ACC112 (cell line): ENCODE results near the gene EML6.

Experiments
- H2AFZ ChIP-seq: fragments of 200-600 bp; sonication (generic); one replicate; pipeline ENCODE4 v1.6.0; 2017; ENCODE audit warnings: antibody characterized with exemption, low read length; ENCODE audit not compliant: unreplicated experiment
- H3K27ac ChIP-seq: fragments of 200-600 bp; sonication (generic); 2 replicates; pipeline ENCODE4 v1.5.1; 2014; ENCODE audit warnings: low read depth, mild to moderate bottlenecking, antibody characterized with exemption, low read length, moderate library complexity
- H3K27me3 ChIP-seq: fragments of 200-600 bp; sonication (generic); 2 replicates; pipeline ENCODE4 v1.6.1; 2014; ENCODE audit warnings: mild to moderate bottlenecking, antibody characterized with exemption, low read length, moderate library complexity, mixed read lengths; ENCODE audit not compliant: insufficient read depth
- H3K36me3 ChIP-seq: fragments of 200-600 bp; sonication (generic); 2 replicates; pipeline ENCODE4 v1.6.1; 2016; ENCODE audit warnings: mild to moderate bottlenecking, antibody characterized with exemption, low read length, moderate library complexity, mixed read lengths; ENCODE audit not compliant: insufficient read depth
- H3K4me1 ChIP-seq: fragments of 200-600 bp; sonication (generic); one replicate; pipeline ENCODE4 v1.6.1; 2016; ENCODE audit warnings: low read length, mixed read lengths; ENCODE audit not compliant: insufficient read depth, unreplicated experiment, control insufficient read depth
- H3K4me3 ChIP-seq: fragments of 200-600 bp; sonication (generic); 2 replicates; pipeline ENCODE4 v1.5.1; 2014; ENCODE audit warnings: mild to moderate bottlenecking, low read depth, low read length
- H3K79me2 ChIP-seq: fragments of 200-600 bp; sonication (generic); one replicate; pipeline ENCODE4 v1.6.0; 2016; ENCODE audit warnings: low read length; ENCODE audit not compliant: control insufficient read depth, unreplicated experiment, insufficient read depth

EML6 gene

GRCh38 chr2:54708584-54709335 lies 14.7 kb upstream of the EML6 start:
- H3K27ac ChIP-seq = no peak overlapping the region

GRCh38 chr2:54709336-54709809 lies 14.1 kb upstream of the EML6 start:
- Histone ChIP-seq H3K4me3 (no peak overlapping the region), H3K36me3 (no peaks in the 10 kb centered on the region), H3K4me1 (no peaks in the 10 kb centered on the region), H3K27me3 (no peaks in the 10 kb centered on the region), H3K27ac (no peak overlapping the region), H3K79me2 (no peaks in the 10 kb centered on the region), H2AFZ (no peak overlapping the region)

More at GRCh38 chr2:54708584-54709335, 14.7 kb upstream of the EML6 start:
- Histone ChIP-seq H3K36me3 (no peaks in the 10 kb centered on the region), H3K4me3 (no peak overlapping the region), H3K4me1 (no peaks in the 10 kb centered on the region), H2AFZ (no peak overlapping the region), H3K27me3 (no peaks in the 10 kb centered on the region), H3K79me2 (no peaks in the 10 kb centered on the region)

GRCh38 chr2:54710216-54710615 lies 13.2 kb upstream of the EML6 start:
- Histone ChIP-seq H3K4me3 (no peak overlapping the region), H3K27me3 (no peaks in the 10 kb centered on the region), H3K4me1 (no peaks in the 10 kb centered on the region), H3K36me3 (no peaks in the 10 kb centered on the region), H3K27ac (no peak overlapping the region), H3K79me2 (no peaks in the 10 kb centered on the region), H2AFZ (no peak overlapping the region)

- H3K36me3 ChIP-seq = no peaks in the 10 kb centered on the region
These were observed 10.9 kb upstream of the EML6 start for GRCh38 chr2:54712516-54712915.

GRCh38 chr2:54714996-54715395 lies 8.5 kb upstream of the EML6 start:
- Histone ChIP-seq H3K27me3 (no peaks in the 10 kb centered on the region), H3K4me3 (no peak overlapping the region), H2AFZ (no peak overlapping the region), H3K79me2 (no peaks in the 10 kb centered on the region), H3K27ac (no peak overlapping the region), H3K4me1 (no peaks in the 10 kb centered on the region), H3K36me3 (no peaks in the 10 kb centered on the region)

More at GRCh38 chr2:54712516-54712915, 10.9 kb upstream of the EML6 start:
- Histone ChIP-seq H3K4me3 (no peak overlapping the region), H3K4me1 (no peaks in the 10 kb centered on the region), H2AFZ (no peak overlapping the region), H3K79me2 (no peaks in the 10 kb centered on the region), H3K27me3 (no peaks in the 10 kb centered on the region), H3K27ac (no peak overlapping the region)

- no peak overlapping the region for H3K4me3 ChIP-seq
- no peaks in the 10 kb centered on the region for H3K27me3 ChIP-seq
- no peak overlapping the region for H3K27ac ChIP-seq
- no peak overlapping the region for H2AFZ ChIP-seq
- no peaks in the 10 kb centered on the region for H3K4me1 ChIP-seq
- H3K36me3 ChIP-seq = no peaks in the 10 kb centered on the region
- H3K79me2 ChIP-seq = no peaks in the 10 kb centered on the region
These were observed 7.1 kb upstream of the EML6 start for GRCh38 chr2:54716375-54716774.

GRCh38 chr2:54720563-54720962 lies 2.9 kb upstream of the EML6 start:
- H3K79me2 ChIP-seq = no peaks in the 10 kb centered on the region
- no peaks in the 10 kb centered on the region for H3K36me3 ChIP-seq
- no peaks in the 10 kb centered on the region for H3K4me1 ChIP-seq
- H2AFZ ChIP-seq = no peak overlapping the region
- no peak overlapping the region for H3K27ac ChIP-seq
- no peak overlapping the region for H3K4me3 ChIP-seq
- peaks cover 7% of the 10 kb centered on the region for H3K27me3 ChIP-seq

GRCh38 chr2:54722641-54723040 lies 821 bp upstream of the EML6 start:
- H3K27me3 ChIP-seq = peaks cover 16% of the 10 kb centered on the region
- no peaks in the 10 kb centered on the region for H3K79me2 ChIP-seq
- H3K27ac ChIP-seq = peak overlapping the region; percentile 46
- peak overlapping the region; percentile 74 for H3K4me3 ChIP-seq
- no peaks in the 10 kb centered on the region for H3K4me1 ChIP-seq
- peak overlapping the region; percentile 83 for H2AFZ ChIP-seq
- no peaks in the 10 kb centered on the region for H3K36me3 ChIP-seq

GRCh38 chr2:54723996-54724559 lies 616 bp downstream of the EML6 start:
- no peak overlapping the region for H3K27ac ChIP-seq
- H2AFZ ChIP-seq = peak overlapping the region; percentile 94
- peaks cover 16% of the 10 kb centered on the region for H3K27me3 ChIP-seq
- no peaks in the 10 kb centered on the region for H3K79me2 ChIP-seq
- no peaks in the 10 kb centered on the region for H3K36me3 ChIP-seq
- peaks cover 10% of the 10 kb centered on the region for H3K4me1 ChIP-seq
- peak overlapping the region; percentile 74 for H3K4me3 ChIP-seq

- Histone ChIP-seq H3K4me3 (peak overlapping the region; percentile 74), H2AFZ (peak overlapping the region; percentile 94), H3K36me3 (no peaks in the 10 kb centered on the region), H3K79me2 (no peaks in the 10 kb centered on the region), H3K27me3 (peaks cover 16% of the 10 kb centered on the region), H3K4me1 (peaks cover 15% of the 10 kb centered on the region), H3K27ac (no peak overlapping the region)
These were observed 1.3 kb downstream of the EML6 start for GRCh38 chr2:54724560-54725342.
